ENCODE results near the gene AKAP8L.

DNA sequence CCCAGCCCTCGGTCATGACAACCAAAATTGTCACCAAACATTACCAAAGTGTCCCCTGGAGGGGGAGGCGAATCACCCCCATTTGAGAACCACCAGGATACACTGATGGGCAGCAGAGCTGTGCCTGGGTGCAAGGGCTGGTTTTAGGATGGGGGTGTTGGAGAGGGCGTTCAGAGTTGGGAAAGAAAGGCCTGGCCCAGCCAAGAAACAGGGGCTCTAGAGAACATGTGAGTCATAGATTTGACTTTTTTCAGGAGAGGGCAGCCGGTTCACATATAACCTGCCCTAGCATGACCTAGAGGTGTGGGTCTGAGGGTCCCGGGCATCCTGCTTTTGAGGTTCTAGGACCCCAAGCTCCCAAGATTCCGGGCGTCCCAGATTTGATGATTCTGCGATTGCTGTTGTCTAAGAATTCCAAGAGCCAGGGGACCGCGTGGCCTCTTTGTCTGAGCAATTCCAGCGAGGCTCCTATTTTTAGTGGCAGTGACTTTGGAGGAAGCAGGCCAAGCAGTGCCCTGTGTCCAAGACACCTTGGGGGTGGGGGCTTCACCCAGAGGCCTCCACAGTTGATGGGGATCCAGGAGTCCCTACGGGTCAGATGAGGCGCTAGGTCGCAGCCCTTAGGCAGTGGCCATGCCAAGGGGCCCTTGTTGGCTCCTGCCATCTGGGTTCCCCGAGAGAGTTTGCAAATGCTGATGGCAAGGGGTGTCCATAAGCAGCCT, 25.9 kb upstream of the AKAP8L start:
- TF ChIP-seq, protein P1, sequence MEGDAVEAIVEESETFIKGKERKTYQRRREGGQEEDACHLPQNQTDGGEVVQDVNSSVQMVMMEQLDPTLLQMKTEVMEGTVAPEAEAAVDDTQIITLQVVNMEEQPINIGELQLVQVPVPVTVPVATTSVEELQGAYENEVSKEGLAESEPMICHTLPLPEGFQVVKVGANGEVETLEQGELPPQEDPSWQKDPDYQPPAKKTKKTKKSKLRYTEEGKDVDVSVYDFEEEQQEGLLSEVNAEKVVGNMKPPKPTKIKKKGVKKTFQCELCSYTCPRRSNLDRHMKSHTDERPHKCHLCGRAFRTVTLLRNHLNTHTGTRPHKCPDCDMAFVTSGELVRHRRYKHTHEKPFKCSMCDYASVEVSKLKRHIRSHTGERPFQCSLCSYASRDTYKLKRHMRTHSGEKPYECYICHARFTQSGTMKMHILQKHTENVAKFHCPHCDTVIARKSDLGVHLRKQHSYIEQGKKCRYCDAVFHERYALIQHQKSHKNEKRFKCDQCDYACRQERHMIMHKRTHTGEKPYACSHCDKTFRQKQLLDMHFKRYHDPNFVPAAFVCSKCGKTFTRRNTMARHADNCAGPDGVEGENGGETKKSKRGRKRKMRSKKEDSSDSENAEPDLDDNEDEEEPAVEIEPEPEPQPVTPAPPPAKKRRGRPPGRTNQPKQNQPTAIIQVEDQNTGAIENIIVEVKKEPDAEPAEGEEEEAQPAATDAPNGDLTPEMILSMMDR (IDR thresholded peaks at IDR 0.05), result no peak
- TF ChIP-seq POLR2A (IDR thresholded peaks at IDR 0.05) (no peak), POLR2AphosphoS5 (IDR thresholded peaks at IDR 0.05) (no peak), EP300 (IDR thresholded peaks at IDR 0.05; ENCODE audit: low read depth) (no peak)

All from transverse colon (tissue), 4 donors.